ENCODE data around the gene ETV6.

Gene ETV6

DNA sequence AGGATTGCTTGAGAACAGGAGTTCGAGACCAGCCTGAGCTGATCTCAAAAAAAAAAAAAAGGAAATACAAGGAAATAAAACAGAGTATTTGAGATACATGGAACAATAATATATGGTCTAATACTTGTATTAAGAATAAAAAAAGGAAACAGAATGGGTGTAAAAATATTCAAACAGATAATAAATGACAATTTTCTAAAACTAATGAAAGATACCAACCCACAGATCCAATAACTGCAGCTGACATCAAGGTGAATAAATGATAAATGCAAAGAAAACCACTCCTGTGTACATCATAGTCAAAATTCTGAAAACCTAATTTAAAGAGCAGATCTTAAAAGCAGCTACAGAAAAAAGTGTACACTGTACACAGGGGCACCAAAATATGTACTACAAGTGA lies 4.1 kb upstream of the ETV6 start:
- no peak for DNase-seq (ENCODE audit: low read depth)

DNA sequence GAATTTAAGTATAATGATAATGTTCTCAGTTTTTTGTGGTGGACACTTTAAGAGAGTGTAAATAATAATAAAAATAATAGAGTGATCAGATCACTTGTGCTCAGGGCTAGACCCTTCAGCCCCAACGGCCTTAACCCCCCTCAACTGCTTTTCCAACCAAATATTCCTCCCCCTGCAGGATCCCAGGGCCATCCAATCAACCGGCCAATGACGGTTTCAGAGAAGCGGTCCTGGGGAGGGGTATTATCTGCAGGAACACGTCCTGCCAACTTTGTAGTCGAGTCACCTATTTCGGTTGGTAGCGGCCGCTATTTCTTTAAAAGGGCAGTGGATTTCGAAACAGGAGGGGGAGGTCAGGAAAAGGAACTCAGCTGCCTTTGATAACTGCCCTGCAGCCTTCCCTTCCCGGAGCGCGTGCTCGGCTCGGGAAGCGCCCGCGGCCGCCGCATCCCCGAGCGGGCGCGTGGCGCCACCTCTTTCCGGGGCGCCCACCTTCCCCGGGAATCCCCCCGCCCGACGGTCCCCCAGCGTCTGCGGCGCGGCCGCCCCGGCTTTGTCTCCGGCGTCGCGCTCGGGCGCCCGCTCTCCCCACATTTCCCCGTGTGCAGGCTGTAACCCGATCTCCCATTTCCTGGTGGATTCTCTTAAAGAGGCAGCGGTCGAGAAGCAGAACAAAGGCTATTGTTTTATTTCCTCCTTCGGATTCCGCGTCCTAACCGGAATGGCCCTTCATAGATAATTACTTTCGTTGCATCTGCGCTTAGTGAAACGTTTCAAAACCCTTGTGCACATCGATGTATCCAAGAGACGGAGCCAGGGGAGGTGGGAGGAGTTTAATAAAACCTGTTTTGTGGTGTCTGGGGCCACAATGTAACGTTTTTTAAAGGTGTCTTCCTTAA lies 711 bp upstream of the ETV6 start:
- DNase-seq (ENCODE audit: low read depth): peak; percentile 81

- no peak for DNase-seq (ENCODE audit: low read depth)
Measured at GRCh38 chr12:11650286-11651281, 1.1 kb downstream of the ETV6 start.

- DNase-seq (ENCODE audit: low read depth): no peak
Measured at GRCh38 chr12:11651381-11651780, 1.9 kb downstream of the ETV6 start.

GRCh38 chr12:11651785-11652184 lies 2.3 kb downstream of the ETV6 start:
- no peak for DNase-seq (ENCODE audit: low read depth)

DNA sequence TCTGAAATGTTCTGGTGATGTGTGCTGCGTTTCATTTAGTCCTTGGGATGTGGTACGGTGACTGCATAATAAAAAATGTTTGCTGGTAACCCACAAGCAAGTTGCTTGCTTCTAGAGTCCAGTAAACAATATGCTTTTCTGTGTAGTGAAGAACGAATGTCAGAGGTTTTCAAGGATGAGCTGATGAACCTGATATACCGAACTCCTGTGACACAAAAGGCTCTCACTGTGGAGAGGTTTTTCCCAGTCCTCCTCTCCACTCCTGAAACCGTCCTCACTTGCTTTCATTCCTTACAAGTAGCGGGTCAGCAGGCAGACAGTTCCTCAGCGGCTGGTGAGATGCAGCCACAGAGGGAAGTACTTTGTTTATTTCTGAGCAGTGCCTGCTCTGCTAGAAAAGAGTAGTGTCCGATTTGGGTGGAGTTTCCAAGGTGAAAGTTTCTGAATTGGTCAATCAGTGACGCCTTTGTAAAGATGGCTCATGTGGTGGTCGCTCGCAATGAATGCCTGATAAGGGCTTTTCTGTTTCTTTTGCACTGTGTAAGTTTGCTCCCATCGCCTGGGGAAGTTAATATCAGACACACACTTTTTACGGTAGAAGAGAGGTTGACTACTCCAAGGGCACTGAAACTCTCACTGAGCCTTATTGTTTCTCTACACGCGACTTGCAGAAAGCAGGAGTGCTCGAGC lies 3.0 kb downstream of the ETV6 start:
- no peak for DNase-seq (ENCODE audit: low read depth)

GRCh38 chr12:11653215-11653753 lies 3.8 kb downstream of the ETV6 start:
- DNase-seq (ENCODE audit: low read depth): no peak

GRCh38 chr12:11654338-11654737 lies 4.9 kb downstream of the ETV6 start:
- DNase-seq (ENCODE audit: low read depth): no peak

DNA sequence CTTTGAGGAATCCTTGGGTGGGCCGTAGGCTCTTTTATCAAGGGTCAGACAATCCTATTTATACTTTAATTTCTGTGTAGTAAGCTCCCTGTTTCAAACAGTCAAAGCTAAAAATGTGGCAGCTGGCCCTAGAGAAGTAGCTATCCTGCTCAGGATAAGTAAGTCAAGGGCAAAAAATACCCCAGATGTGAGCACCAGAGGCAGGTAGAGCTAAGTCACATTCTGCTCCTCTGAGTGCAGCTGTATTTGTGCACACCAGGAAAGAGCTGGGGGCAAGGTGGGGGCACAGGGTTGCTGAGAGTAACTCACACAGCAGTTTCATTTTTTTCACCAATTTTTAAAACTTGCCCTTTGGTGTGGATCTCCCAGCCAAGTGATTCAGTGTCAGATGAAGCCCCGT lies 5.3 kb downstream of the ETV6 start:
- DNase-seq (ENCODE audit: low read depth): no peak

DNA sequence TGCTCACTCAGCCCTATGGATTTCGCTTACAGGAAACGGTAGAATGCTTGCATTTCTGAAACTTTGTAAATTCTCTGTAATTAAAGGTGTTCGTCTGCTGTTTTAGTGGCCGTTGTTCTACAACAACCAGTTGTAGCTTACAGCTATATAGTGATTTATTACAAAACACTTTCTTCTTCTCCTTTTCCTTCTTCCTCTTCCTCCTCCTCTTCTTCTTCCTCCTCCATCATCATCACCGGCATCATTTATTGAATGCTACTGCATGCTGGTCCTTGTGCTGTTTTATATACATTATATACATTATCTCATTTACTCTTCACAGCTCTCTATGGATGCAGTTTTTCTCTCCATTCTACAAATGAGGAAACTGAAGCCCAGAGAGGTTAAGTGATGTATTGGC lies 6.4 kb downstream of the ETV6 start:
- no peak for DNase-seq (ENCODE audit: low read depth)

GRCh38 chr12:11656550-11656949 lies 7.1 kb downstream of the ETV6 start:
- DNase-seq (ENCODE audit: low read depth): no peak

DNA sequence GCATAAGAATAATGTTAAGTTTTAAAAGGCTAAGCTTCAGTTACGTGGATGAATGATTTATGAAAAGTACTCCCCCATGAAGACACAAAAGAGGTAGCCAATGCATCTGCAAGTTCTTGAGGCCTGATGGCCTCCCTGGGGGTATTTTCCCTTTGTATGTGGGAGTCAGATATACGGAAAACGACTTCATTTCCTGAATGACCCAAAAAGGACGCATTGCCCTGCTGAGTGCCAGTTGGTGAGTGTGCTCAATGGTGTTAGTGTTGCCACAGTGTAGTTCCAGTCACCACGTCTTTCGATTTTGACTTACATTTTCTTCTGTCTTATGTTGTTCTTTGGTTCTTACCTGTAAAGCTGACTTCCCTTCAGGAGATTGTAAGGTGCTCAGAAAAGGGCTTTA lies 8.0 kb downstream of the ETV6 start:
- DNase-seq (ENCODE audit: low read depth): no peak

DNA sequence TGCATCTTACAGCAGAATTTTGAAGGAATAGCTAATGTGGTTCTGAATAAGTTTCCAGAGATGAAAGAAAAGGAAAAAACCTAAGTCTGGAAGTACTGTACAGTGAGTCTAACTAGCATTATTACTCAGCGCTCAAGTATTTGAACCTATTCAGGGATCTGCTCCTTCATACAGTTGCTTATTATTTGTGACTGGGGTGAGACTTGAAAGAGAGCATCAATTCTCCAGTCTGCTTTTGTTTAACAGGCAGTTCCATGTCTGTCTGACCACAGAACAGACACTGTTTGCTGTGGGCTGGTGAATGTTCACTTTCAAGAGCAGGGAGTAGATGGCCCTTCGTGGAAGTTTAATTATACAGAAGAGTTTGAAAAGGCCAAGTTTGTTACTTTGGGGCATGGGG lies 9.3 kb downstream of the ETV6 start:
- DNase-seq (ENCODE audit: low read depth): no peak

DNA sequence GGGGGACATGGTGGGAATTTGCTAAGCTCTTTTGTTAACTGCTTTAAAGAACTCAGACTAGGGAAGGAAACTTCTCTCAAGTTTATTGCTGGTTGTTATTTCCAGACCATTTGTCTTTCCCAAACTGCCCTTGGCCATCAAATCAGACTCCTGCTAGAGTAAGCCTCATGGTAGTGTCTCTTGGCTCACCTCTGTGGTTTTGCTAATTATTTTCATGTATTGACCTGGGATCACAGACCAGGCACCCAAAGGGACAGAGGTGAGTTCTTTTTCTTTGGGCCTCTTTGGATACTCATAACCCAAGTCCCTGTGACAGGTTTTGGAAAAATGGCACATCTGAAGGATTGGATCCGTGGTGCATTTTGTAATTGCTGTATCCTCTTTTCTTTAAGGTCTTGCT lies 11.2 kb downstream of the ETV6 start:
- DNase-seq (ENCODE audit: low read depth): no peak

GRCh38 chr12:11661491-11662089 lies 12.1 kb downstream of the ETV6 start:
- DNase-seq (ENCODE audit: low read depth): no peak

GRCh38 chr12:11662369-11662768 lies 12.9 kb downstream of the ETV6 start:
- DNase-seq (ENCODE audit: low read depth): no peak

DNA sequence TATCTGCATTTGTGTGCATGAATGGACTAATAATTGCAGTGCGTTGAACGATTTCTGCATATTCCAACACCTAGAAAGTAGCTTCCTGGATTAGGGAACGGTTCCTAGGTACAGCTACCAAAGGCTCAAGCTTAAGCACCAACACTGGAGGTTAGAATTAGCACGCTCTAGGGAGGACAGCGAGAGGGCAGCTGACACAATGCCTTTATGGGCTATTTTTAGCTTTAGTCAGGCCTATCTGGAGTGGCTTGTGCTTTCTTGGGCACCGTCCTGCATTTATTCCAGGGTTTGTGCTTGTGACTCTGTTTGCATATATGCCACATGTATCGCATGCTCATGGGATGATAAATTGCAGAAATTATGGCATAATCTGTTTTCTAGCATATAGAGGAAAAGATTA lies 13.7 kb downstream of the ETV6 start:
- no peak for DNase-seq (ENCODE audit: low read depth)

GRCh38 chr12:11664101-11664500 lies 14.6 kb downstream of the ETV6 start:
- no peak for DNase-seq (ENCODE audit: low read depth)

DNA sequence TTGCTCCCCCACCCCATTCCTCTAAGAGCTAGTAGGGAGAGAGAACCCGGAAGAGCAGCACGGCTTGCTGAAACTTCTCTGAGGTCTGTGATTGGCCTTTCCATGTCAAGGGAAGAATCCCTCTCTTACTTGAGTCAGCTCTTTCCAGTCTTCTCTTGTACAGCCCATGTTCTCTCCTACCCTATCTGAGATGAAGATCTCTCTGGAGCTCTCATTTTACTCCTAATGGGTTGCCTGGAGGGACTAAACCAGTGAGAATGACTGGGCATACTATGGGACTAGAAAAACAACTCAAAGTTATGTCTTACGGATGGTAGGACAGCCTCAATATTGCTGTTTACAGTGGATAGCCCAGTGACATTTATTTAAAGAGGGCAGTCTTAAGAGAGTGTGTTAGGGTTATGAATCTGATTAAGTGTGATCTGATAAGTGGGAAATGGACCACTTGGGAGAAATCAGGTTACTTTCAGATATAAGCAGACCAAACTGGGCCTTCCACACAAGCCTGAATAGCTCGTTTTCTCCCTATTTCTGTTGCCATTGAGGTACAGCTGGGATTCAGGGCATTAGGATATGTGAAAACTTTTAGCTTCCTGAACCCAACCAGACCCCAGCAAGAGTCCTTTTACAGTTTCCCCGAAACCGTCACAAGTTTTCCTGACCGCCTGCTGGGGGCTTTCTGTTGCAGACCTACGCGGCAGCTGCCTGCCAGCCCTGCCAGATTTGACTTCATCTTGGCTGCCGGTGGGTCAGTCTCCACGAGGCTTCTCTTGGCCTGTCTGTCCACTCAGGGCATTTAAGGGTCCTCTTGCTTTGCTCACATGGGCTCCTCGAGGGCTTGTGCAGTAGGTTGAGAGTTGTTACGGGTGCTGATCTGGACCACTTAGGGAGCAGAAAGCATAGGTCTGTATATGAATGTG lies 16.9 kb downstream of the ETV6 start:
- DNase-seq (ENCODE audit: low read depth): no peak

GRCh38 chr12:11667171-11667570 lies 17.7 kb downstream of the ETV6 start:
- DNase-seq (ENCODE audit: low read depth): no peak

DNA sequence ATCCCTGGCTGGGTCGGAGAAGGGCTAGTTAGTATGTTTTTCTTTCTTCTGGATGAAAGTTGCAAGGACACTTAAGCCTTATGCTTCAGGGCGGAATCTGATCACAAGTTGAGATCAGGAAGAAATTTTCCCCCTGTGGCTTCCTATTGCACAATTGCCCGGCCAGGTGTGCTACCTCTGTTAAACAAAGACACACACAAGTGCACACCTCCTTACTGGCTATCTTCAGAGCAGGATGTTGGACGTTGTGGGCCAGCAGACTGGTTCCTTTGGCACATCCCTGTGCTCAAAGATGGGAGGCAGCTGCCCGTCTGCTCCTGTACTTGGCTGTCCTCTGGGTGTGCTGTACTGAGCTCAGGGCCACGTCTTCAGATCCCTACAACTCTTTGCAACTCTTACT lies 19.1 kb downstream of the ETV6 start:
- no peak for DNase-seq (ENCODE audit: low read depth)

Measured in HS-5 (cell line).